NCI-H774 (cell line): ENCODE data around the gene EREG.

ENCODE experiments used
- DNase-seq: peaks from one replicate; lab custom pipeline; 2025; lab: John Stamatoyannopoulos, UW

EREG gene

DNA sequence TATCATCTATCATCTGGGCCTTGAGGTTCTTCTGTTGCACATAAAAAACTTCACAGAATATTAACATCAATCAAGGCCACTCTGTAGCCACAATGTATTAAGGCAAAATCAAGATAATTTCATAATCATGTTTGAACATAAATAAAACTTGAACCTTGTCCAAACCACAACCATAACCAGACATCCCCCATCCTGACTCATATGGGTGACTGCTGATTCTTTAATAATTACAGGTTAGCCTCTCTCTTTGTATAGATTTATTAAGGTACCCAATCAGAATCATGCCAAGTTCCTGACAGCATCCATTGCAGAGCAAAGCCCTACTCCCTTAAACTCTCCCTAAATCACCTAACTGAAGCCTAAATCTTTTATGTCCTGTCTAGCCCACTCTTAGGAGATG, 63.3 kb downstream of the EREG start:
- no peak for DNase-seq

DNA sequence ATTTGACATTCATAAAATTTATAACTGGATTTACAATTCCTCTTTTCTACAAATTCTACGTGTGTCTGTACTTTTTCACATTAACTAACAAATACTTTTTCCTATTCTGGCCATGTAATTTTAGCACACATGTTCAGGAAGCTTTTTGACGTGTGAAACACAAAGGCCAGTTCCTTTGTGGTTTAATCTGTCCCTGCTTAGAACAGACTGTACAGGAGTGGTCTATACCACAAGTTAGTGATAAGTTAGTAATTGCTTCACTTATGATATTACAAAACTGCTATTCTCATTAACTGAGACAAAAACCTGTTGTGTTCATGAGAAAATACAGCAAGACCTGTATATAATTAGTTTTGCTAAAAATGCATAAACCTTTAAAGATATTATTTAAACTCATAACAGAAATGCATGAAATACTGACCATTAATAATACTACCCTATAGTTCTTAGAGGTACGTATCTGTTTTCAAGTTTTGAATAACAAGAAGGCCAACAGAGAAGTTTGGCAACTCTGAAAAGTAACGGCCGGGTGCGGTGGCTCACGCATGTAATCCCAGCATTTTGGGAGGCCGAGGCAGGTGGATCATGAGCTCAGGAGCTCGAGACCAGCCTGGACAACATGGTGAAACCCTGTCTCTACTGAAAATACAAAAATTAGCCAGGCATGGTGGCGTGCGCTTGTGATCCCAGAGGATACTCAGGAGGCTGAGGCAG, 66.3 kb downstream of the EREG start:
- DNase-seq = no peak

DNA sequence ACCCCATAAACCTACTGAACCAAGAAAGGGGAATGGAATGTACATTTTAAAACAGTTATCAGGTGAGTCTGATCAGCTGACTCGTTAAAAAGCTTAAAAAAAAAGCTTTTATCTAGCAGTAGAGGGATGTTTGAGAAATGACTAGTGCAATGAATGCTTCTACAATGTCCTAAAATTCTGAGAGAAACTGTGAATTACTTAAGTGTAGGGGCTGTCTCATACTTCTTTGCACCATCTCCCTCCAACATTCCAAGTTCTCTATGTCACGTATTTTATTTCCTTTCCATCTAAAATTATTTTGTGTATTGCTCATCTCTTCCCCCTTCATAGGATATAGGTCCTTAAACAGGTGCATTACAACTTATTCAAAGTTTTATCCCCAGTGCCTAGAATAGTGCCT, 68.1 kb downstream of the EREG start:
- DNase-seq = no peak

DNA sequence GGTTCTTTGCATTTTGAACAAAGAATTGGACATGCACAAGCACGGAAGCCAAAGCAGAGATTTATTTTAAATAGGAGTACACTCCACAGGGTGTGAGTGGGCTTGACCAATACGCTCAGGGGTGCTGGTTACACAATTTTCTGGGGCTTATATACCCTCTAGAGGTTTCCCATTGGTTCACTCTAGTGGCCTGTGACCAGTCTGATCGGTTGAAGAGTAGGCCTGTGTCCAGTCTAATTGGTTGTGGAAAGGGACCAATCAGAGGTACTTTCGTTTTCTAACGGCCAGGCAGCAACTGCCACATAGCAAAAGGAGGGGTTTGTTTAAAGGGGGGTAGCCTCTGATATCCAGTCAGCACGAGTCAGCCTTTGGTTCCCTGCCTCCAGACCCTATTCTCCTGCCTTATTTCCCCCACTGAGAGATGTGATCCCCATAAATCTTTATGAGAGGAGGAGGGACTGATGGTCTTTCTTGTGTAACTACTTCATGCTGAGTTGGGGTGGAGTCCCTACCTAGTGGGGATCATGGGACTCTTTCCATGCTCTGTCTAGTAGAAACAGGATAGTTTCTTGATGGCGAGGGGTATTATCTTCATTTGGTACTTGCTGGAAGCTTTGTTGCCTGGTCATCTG, 68.7 kb downstream of the EREG start:
- no peak for DNase-seq

DNA sequence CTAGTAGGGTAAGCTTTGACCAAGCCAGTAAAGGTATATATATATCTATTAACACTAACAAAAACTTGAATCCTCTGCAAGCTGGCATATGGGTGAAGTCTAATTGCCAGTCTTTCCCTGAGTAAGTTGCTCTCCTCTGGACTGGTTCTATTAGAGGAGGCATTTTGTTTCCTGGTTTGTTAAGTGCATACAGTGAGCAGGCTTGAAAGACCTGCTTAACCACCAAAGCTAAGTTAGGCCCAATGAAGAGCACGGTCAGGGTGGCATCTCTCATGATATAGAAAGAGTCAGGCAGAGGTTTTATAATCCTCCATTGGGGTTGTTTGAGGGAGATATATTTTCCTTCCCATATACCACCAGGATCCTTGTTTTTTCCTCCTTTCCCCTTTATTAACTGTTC, 70.4 kb downstream of the EREG start:
- no peak for DNase-seq

DNA sequence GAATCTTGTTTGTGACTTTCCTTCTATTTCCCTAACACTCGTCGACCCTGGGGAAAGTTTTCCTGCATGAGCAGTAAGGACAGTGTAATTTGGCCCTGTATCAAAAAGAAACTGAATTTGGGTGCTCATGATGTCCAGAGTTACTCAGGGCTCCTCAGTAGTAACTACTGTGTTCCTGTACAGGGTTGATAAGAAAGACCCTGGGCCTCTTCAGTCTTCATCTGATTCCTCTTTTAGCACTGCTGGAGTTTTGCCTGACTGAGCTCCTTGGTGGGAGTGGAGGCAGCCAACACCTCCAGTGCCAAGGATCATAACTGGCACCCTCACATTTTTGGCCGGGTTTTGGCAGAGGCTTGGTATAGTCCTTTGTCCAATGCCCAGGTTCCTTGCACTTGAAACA, 72.9 kb downstream of the EREG start:
- DNase-seq = no peak
